GOT3 (cell line): Measurements from ENCODE around the gene ANKRD18A.

ENCODE experiments used
- DNase-seq: peaks from one replicate; lab custom pipeline; 2025; ENCODE audit warnings: mixed read lengths; lab: John Stamatoyannopoulos, UW

The ANKRD18A gene

GRCh38 chr9:38529317-38529716, 91.1 kb downstream of the ANKRD18A start:
- DNase-seq = no peak

- DNase-seq = no peak
These were observed 92.9 kb downstream of the ANKRD18A start for GRCh38 chr9:38527503-38527902.

GRCh38 chr9:38526591-38526990, 93.8 kb downstream of the ANKRD18A start:
- no peak for DNase-seq

- DNase-seq = no peak
These were observed 97.3 kb downstream of the ANKRD18A start for GRCh38 chr9:38523121-38523520.

GRCh38 chr9:38521762-38522161, 98.6 kb downstream of the ANKRD18A start:
- DNase-seq = no peak
